Suprapubic skin (tissue), 4 donors: ENCODE data around the gene ACVR2B. TPM values are rescaled to one million over a fixed set of nuclear protein-coding genes. Genes with fewer than 3 reads are reported as not detected.

ENCODE experiments used
- DNase-seq, 2 donors: peaks; one replicate each; pipeline ENCODE4 v3.0.0-alpha.2; 2019; ENCODE audit warnings: low spot score in 2 of 2
- H3K27ac ChIP-seq: fragments of 200-600 bp; sonication (generic); one replicate; pipeline ENCODE4 v1.5.1; 2019
- H3K27me3 ChIP-seq: fragments of 200-600 bp; sonication (generic); one replicate; pipeline ENCODE4 v1.5.1; 2019
- H3K36me3 ChIP-seq: fragments of 200-600 bp; sonication (generic); one replicate; pipeline ENCODE4 v1.5.1; 2019
- H3K4me1 ChIP-seq: fragments of 200-600 bp; sonication (generic); one replicate; pipeline ENCODE4 v1.5.1; 2019
- H3K4me3 ChIP-seq: fragments of 200-600 bp; sonication (generic); one replicate; pipeline ENCODE4 v1.5.1; 2019; ENCODE audit warnings: mild to moderate bottlenecking
- H3K9me3 ChIP-seq: fragments of 200-600 bp; sonication (generic); one replicate; pipeline ENCODE4 v1.5.1; 2019
- EP300 ChIP-seq: sonication (generic); formaldehyde crosslinking; IDR thresholded peaks from one replicate; pipeline ENCODE4 v1.6.1; 2017; ENCODE audit warnings: antibody characterized with exemption
- POLR2A ChIP-seq, 2 donors: fragments of 450-650 bp; IDR thresholded peaks; one replicate each; pipeline ENCODE4 v1.6.1; 2017; ENCODE audit warnings: antibody characterized with exemption in 2 of 2, mild to moderate bottlenecking in 2 of 2, moderate library complexity in 2 of 2
- POLR2AphosphoS5 ChIP-seq, 3 donors: sonication (generic); formaldehyde crosslinking; IDR thresholded peaks; one replicate each; pipeline ENCODE4 v1.6.1; 2017; ENCODE audit warnings: antibody characterized with exemption in 3 of 3
- WGBS: methylation state at CpG from one replicate; pipeline ENCODE4 v1.1.5; 2018; 5-methylcytosine and 5-hydroxymethylcytosine counted together
- total RNA-seq, 4 donors: library from RNA; depleted of rRNA; stranded (reverse); fragments of >200 nt; gene quantifications; one replicate each; pipeline ENCODE4 v1.1.0, GENCODE V29; 2016
- TF ChIP-seq, protein P1 (sequence below), 2 donors: fragments of 200-600 bp in 1 of 2; fragments of 450-650 bp in 1 of 2; sonication (generic) in 1 of 2; IDR thresholded peaks; one replicate each; pipeline ENCODE4 v1.5.1; 2016 to 2019; ENCODE audit warnings: antibody characterized with exemption in 2 of 2, mild to moderate bottlenecking in 1 of 2, moderate library complexity in 1 of 2

Gene ACVR2B
- total RNA-seq, 4 donors from 2014 or later = 1.1 to 8.9 (median 3.1) TPM

- TF ChIP-seq POLR2AphosphoS5 (IDR thresholded peaks at IDR 0.05) (no peak), EP300 (no peak), POLR2A (IDR thresholded peaks at IDR 0.05) (no peak)
- TF ChIP-seq, protein P1, sequence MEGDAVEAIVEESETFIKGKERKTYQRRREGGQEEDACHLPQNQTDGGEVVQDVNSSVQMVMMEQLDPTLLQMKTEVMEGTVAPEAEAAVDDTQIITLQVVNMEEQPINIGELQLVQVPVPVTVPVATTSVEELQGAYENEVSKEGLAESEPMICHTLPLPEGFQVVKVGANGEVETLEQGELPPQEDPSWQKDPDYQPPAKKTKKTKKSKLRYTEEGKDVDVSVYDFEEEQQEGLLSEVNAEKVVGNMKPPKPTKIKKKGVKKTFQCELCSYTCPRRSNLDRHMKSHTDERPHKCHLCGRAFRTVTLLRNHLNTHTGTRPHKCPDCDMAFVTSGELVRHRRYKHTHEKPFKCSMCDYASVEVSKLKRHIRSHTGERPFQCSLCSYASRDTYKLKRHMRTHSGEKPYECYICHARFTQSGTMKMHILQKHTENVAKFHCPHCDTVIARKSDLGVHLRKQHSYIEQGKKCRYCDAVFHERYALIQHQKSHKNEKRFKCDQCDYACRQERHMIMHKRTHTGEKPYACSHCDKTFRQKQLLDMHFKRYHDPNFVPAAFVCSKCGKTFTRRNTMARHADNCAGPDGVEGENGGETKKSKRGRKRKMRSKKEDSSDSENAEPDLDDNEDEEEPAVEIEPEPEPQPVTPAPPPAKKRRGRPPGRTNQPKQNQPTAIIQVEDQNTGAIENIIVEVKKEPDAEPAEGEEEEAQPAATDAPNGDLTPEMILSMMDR (IDR thresholded peaks at IDR 0.05) = no peak
- peaks cover 49% of the 10 kb centered on the region for H3K4me1 ChIP-seq
- H3K27me3 ChIP-seq = no peaks in the 10 kb centered on the region
- no peak overlapping the region for H3K27ac ChIP-seq
- no peaks in the 10 kb centered on the region for H3K36me3 ChIP-seq
- H3K9me3 ChIP-seq = no peaks in the 10 kb centered on the region
- DNase-seq = no peak
- H3K4me3 ChIP-seq = no peak overlapping the region
- WGBS = 49% methylated on average over 13 of the region's 13 CpGs
Measured at GRCh38 chr3:38458796-38459498, 5.3 kb downstream of the ACVR2B start.

DNA sequence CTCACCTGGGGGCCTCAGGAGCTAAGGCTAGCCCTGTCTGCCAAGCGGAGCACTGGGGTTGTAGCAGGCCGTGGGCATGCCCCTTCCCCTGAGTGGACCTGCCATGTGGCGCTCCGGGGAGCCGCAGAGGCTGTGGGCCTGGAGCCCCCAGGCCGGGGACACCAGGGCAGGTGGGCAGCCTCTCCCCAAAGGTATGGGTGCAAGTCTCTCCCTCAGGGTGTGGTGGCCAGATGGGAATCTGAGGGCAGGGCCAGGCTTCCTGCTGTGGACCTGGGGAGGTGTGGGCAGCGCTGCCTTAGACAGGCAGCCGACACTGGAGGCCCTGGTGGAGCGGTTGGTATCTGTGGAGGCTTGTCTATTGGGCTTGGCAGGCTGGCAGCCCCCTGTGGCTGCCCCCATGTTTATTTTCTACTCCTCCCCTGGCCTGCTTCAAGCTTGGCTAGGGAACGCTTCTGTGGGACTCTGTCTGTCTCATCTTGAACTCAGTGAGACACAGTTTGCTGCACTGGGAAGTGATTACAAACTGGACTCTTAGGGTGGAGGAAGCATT is 5.9 kb downstream of the ACVR2B start:
- no peak overlapping the region for H3K27ac ChIP-seq
- no peak overlapping the region for H3K4me3 ChIP-seq
- WGBS = 55% methylated on average over 1 of the region's 10 CpGs
- TF ChIP-seq POLR2A (IDR thresholded peaks at IDR 0.05) (no peak), POLR2AphosphoS5 (IDR thresholded peaks at IDR 0.05) (no peak), EP300 (no peak)
- TF ChIP-seq, protein P1 (IDR thresholded peaks at IDR 0.05) = no peak
- H3K27me3 ChIP-seq = no peaks in the 10 kb centered on the region
- H3K9me3 ChIP-seq = no peaks in the 10 kb centered on the region
- no peaks in the 10 kb centered on the region for H3K36me3 ChIP-seq
- no peak for DNase-seq
- H3K4me1 ChIP-seq = peaks cover 46% of the 10 kb centered on the region

GRCh38 chr3:38460377-38461270 is 6.9 kb downstream of the ACVR2B start:
- DNase-seq = no peak
- H3K4me3 ChIP-seq = no peak overlapping the region
- no peaks in the 10 kb centered on the region for H3K27me3 ChIP-seq
- no peak for TF ChIP-seq POLR2AphosphoS5 (IDR thresholded peaks at IDR 0.05)
- TF ChIP-seq EP300 = no peak
- no peak for TF ChIP-seq POLR2A (IDR thresholded peaks at IDR 0.05)
- TF ChIP-seq, protein P1 (IDR thresholded peaks at IDR 0.05) = no peak
- H3K9me3 ChIP-seq = no peaks in the 10 kb centered on the region
- WGBS = 83% methylated on average over 10 of the region's 12 CpGs
- H3K36me3 ChIP-seq = no peaks in the 10 kb centered on the region
- peaks cover 41% of the 10 kb centered on the region for H3K4me1 ChIP-seq
- no peak overlapping the region for H3K27ac ChIP-seq

GRCh38 chr3:38465588-38466154 is 12.0 kb downstream of the ACVR2B start:
- 97% methylated on average over 1 of the region's 1 CpG for WGBS
- Histone ChIP-seq H3K27ac (no peak overlapping the region), H3K4me1 (peaks cover 5% of the 10 kb centered on the region), H3K4me3 (no peak overlapping the region), H3K36me3 (no peaks in the 10 kb centered on the region), H3K9me3 (peaks cover 5% of the 10 kb centered on the region), H3K27me3 (no peaks in the 10 kb centered on the region)
- no peak for DNase-seq
- TF ChIP-seq POLR2A (IDR thresholded peaks at IDR 0.05) (no peak), EP300 (no peak), POLR2AphosphoS5 (IDR thresholded peaks at IDR 0.05) (no peak)
- TF ChIP-seq, protein P1 (IDR thresholded peaks at IDR 0.05) = no peak
